ENCODE data around the gene PCDHGB7.
"Not testable (repeated sequence)": the region's sequence is repeated elsewhere in the genome, so short reads cannot be mapped to it uniquely, and the experiment has no call there.

Gene PCDHGB7

GRCh38 chr5:141422742-141423291 lies 5.3 kb downstream of the PCDHGB7 start:
- no peak for DNase-seq (ENCODE audit: low read depth in 2 of 3, low spot score in 2 of 3)

- no peak for DNase-seq (ENCODE audit: low read depth in 2 of 3, low spot score in 2 of 3)
Observed at GRCh38 chr5:141427783-141428426, 10.4 kb downstream of the PCDHGB7 start.

GRCh38 chr5:141430332-141431113 lies 13.0 kb downstream of the PCDHGB7 start, which contains the start of gene PCDHGA12:
PCDHGA12 (plus strand) TSS chr5:141430507; CDS start chr5:141430760, 253 bp downstream.
- no peak for DNase-seq (ENCODE audit: low read depth in 2 of 3, low spot score in 2 of 3)

- no peak for DNase-seq (ENCODE audit: low read depth in 2 of 3, low spot score in 2 of 3)
Observed at GRCh38 chr5:141431286-141431685, 13.8 kb downstream of the PCDHGB7 start.

- not testable (repeated sequence) for DNase-seq (ENCODE audit: low read depth in 2 of 3, low spot score in 2 of 3)
Observed at GRCh38 chr5:141432308-141432707, 14.8 kb downstream of the PCDHGB7 start.

GRCh38 chr5:141432726-141433125 lies 15.2 kb downstream of the PCDHGB7 start:
- DNase-seq (ENCODE audit: low read depth in 2 of 3, low spot score in 2 of 3) = not testable (repeated sequence)

- DNase-seq (ENCODE audit: low read depth in 2 of 3, low spot score in 2 of 3) = no peak
Observed at GRCh38 chr5:141434006-141434405, 16.5 kb downstream of the PCDHGB7 start.

GRCh38 chr5:141437221-141437620 lies 19.7 kb downstream of the PCDHGB7 start:
- DNase-seq (ENCODE audit: low read depth in 2 of 3, low spot score in 2 of 3) = no peak

GRCh38 chr5:141439411-141440141 lies 22.1 kb downstream of the PCDHGB7 start:
- no peak for DNase-seq (ENCODE audit: low read depth in 2 of 3, low spot score in 2 of 3)

- no peak for DNase-seq (ENCODE audit: low read depth in 2 of 3, low spot score in 2 of 3)
Observed at GRCh38 chr5:141440341-141440740, 22.9 kb downstream of the PCDHGB7 start.

GRCh38 chr5:141441571-141442170 lies 24.2 kb downstream of the PCDHGB7 start:
- no peak for DNase-seq (ENCODE audit: low read depth in 2 of 3, low spot score in 2 of 3)

GRCh38 chr5:141465351-141465750 lies 47.9 kb downstream of the PCDHGB7 start:
- no peak for DNase-seq (ENCODE audit: low read depth in 2 of 3, low spot score in 2 of 3)

All from activated CD8-positive, alpha-beta memory T cell treated with anti-CD3 and anti-CD28 coated beads for 48 hours (primary cell).